Lower leg skin (tissue), 4 donors: ENCODE results near the gene LYPLA2. TPM values are rescaled to one million over a fixed set of nuclear protein-coding genes. Genes with fewer than 3 reads are reported as not detected.
"Not testable (repeated sequence)": the region's sequence is repeated elsewhere in the genome, so short reads cannot be mapped to it uniquely, and the experiment has no call there.

Source experiments
- DNase-seq, 2 donors: peaks; one replicate each; pipeline ENCODE4 v3.0.0-alpha.2; 2019; ENCODE audit warnings: low spot score in 2 of 2
- H3K4me3 ChIP-seq: fragments of 200-600 bp; sonication (generic); 2 replicates; pipeline ENCODE4 v1.5.1; 2017; ENCODE audit warnings: mild to moderate bottlenecking, low read depth; ENCODE audit not compliant: poor library complexity, severe bottlenecking
- CTCF ChIP-seq, 3 donors: fragments of 450-650 bp; IDR thresholded peaks; one replicate each; pipeline ENCODE4 v1.5.1; 2016; ENCODE audit warnings: antibody characterized with exemption in 3 of 3, mild to moderate bottlenecking in 3 of 3, moderate library complexity in 2 of 3
- POLR2A ChIP-seq, 2 donors: fragments of 450-650 bp; IDR thresholded peaks; one replicate each; pipeline ENCODE4 v1.6.1; 2016 to 2017; ENCODE audit warnings: antibody characterized with exemption in 2 of 2, mild to moderate bottlenecking in 1 of 2, moderate library complexity in 1 of 2
- WGBS, 2 donors: methylation state at CpG; one replicate each; pipeline ENCODE4 v1.1.5; 2018; 5-methylcytosine and 5-hydroxymethylcytosine counted together
- intact Hi-C: fragments of 100-400 bp; cut with DNase I; formaldehyde crosslinking; loops from one replicate; pipeline ENCODE4 v1.15.0; 2023; ENCODE audit warnings: low total_unique reads
- total RNA-seq, 4 donors: library from RNA; depleted of rRNA; stranded (reverse); fragments of >200 nt; gene quantifications; one replicate each; pipeline ENCODE4 v1.1.0, GENCODE V29; 2016

The LYPLA2 gene
- total RNA-seq, 4 donors from 2014 or later: 57.6 to 76.0 (median 66.7) TPM

- intact Hi-C loops: no loop called here
- no peak overlapping the region for H3K4me3 ChIP-seq
- no peak for DNase-seq
- TF ChIP-seq POLR2A (IDR thresholded peaks at IDR 0.05): no peak
- 65 to 83% methylated on average over 1 of the region's 1 CpG for WGBS, 2 donors
These were observed 36.8 kb downstream of the LYPLA2 start for GRCh38 chr1:23827717-23828116.

- H3K4me3 ChIP-seq, DNase-seq, intact Hi-C loops: not testable (repeated sequence)
- WGBS, 2 donors: 58 to 59% methylated on average over 6 of the region's 6 CpGs
These were observed 43.2 kb downstream of the LYPLA2 start for GRCh38 chr1:23834156-23834555.

DNA sequence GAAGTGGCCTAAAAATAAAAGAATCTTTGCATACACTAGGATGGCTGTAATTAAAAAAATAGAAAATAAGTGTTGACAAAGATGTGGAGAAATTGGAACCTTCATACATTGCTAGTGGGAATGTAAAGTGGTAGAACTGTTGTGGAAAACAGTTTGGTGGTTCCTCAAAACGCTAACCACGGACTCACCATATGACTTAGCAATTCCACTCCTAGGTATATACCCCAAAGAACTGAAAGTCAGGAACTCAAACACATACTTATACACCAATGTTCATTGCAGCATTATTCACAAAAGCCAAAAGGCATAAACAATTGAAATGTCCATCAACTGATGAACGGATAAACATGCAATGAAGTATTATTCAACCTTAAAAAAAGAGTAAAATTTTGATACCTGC, 45.1 kb downstream of the LYPLA2 start:
- intact Hi-C loops: no loop called here
- no peak for TF ChIP-seq POLR2A (IDR thresholded peaks at IDR 0.05)
- TF ChIP-seq CTCF (IDR thresholded peaks at IDR 0.05): no peak
- no peak for DNase-seq
- H3K4me3 ChIP-seq: no peak overlapping the region
- 66 to 69% methylated on average over 3 of the region's 3 CpGs for WGBS, 2 donors

GRCh38 chr1:23837908-23838307, 47.0 kb downstream of the LYPLA2 start:
- H3K4me3 ChIP-seq: no peak overlapping the region
- intact Hi-C loops: no loop called here
- peak in 1 of 2 donors; percentile 85 for DNase-seq
- TF ChIP-seq CTCF (IDR thresholded peaks at IDR 0.05) (no peak), POLR2A (IDR thresholded peaks at IDR 0.05) (no peak)
- WGBS, 2 donors: 15 to 18% methylated on average over 6 to 13 of the region's 13 CpGs

- H3K4me3 ChIP-seq: no peak overlapping the region
- peak; percentile 40 to 94 for DNase-seq
- TF ChIP-seq CTCF (IDR thresholded peaks at IDR 0.05) (no peak), POLR2A (IDR thresholded peaks at IDR 0.05) (no peak)
- WGBS, 2 donors: 0% methylated on average over 21 of the region's 21 CpGs
- intact Hi-C loops: no loop called here
These were observed 47.5 kb downstream of the LYPLA2 start for GRCh38 chr1:23838401-23838866.

DNA sequence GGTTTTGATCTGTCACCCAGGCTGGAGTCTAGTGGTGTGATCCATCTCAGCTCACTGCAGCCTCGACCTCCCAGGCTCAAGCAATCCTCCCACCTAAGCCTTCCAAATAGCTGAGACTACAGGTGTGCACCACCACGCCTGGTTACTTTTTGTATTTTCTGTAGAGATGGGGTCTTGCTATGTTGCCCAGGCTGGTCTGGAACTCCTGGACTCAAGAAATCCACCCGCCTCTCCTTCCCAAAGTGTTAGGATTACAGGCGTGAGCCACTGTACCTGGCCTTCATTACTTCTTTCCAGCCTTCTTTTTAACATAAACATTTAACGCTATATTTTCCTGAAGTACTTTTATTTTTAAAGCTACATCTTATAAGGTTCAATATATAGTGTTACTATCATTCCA, 52.7 kb downstream of the LYPLA2 start:
- DNase-seq: peak in 1 of 2 donors; percentile 13
- WGBS, 2 donors: 92% methylated on average over 5 of the region's 5 CpGs
- intact Hi-C loops: no loop called here

More for the DNA sequence above, 52.7 kb downstream of the LYPLA2 start:
- H3K4me3 ChIP-seq: no peak overlapping the region
- TF ChIP-seq CTCF (IDR thresholded peaks at IDR 0.05) (no peak), POLR2A (IDR thresholded peaks at IDR 0.05) (no peak)

Other genes starting within 250 kb of the LYPLA2 start
- gene ID3, start 231.6 kb upstream of the LYPLA2 start, total RNA-seq: 100 to 1,000 TPM in 3 of 4 donors, 10 to 100 TPM in 1; 81.2 to 209 (median 122) TPM
- 1,000 to 10,000 TPM; 1,119 to 1,710 (median 1,561) TPM for gene RPL11, start 99.3 kb upstream of the LYPLA2 start, total RNA-seq
- 10 to 100 TPM; 33.6 to 40.4 (median 39.9) TPM for gene ELOA, start 47.7 kb upstream of the LYPLA2 start, total RNA-seq
- 100 to 1,000 TPM in 1 of 4 donors, 10 to 100 TPM in 3; 77.0 to 115 (median 85.7) TPM for gene PITHD1, start 12.7 kb upstream of the LYPLA2 start, total RNA-seq
- 10 to 100 TPM; 12.8 to 39.3 (median 29.5) TPM for gene GALE, start 9.6 kb downstream of the LYPLA2 start, total RNA-seq
- gene HMGCL, start 34.3 kb downstream of the LYPLA2 start, total RNA-seq: 10 to 100 TPM; 30.9 to 44.9 (median 36.0) TPM
- 10 to 100 TPM; 11.6 to 23.5 (median 18.7) TPM for gene FUCA1, start 77.1 kb downstream of the LYPLA2 start, total RNA-seq
- gene CNR2, start 122.2 kb downstream of the LYPLA2 start, total RNA-seq: not detected
- gene PNRC2, start 168.7 kb downstream of the LYPLA2 start, total RNA-seq: 10 to 100 TPM; 65.0 to 84.6 (median 80.0) TPM
- 10 to 100 TPM; 41.3 to 68.3 (median 47.4) TPM for gene SRSF10, start 189.2 kb downstream of the LYPLA2 start, total RNA-seq